GM19043 (cell line): ENCODE results near the gene CASK.

Experiments
- ATAC-seq: cut with Tn5 transposase; IDR thresholded peaks from one replicate; pipeline ENCODE4 v1.9.1; 2021; ENCODE audit warnings: low read depth; ENCODE audit not compliant: unreplicated experiment

The CASK gene

GRCh38 chrX:41837270-41837944, 85.9 kb downstream of the CASK start:
- ATAC-seq = no peak

- ATAC-seq = no peak
Observed at GRCh38 chrX:41828826-41829225, 94.5 kb downstream of the CASK start.

- no peak for ATAC-seq
Observed at GRCh38 chrX:41827886-41828285, 95.5 kb downstream of the CASK start.

- ATAC-seq = no peak
Observed at GRCh38 chrX:41825796-41826195, 97.6 kb downstream of the CASK start.

GRCh38 chrX:41824551-41824950, 98.8 kb downstream of the CASK start:
- ATAC-seq = no peak

- no peak for ATAC-seq
Observed at GRCh38 chrX:41823402-41823801, 100.0 kb downstream of the CASK start.

GRCh38 chrX:41822892-41823291, 100.5 kb downstream of the CASK start:
- ATAC-seq = no peak

- ATAC-seq = no peak
Observed at GRCh38 chrX:41808047-41808446, 115.3 kb downstream of the CASK start.

GRCh38 chrX:41802958-41803357, 120.4 kb downstream of the CASK start:
- ATAC-seq = no peak

GRCh38 chrX:41799661-41800060, 123.7 kb downstream of the CASK start:
- no peak for ATAC-seq

- ATAC-seq = no peak
Observed at GRCh38 chrX:41796577-41796976, 126.8 kb downstream of the CASK start.

- ATAC-seq = no peak
Observed at GRCh38 chrX:41796046-41796445, 127.3 kb downstream of the CASK start.

GRCh38 chrX:41789374-41789773, 134.0 kb downstream of the CASK start:
- ATAC-seq = no peak

GRCh38 chrX:41785685-41786084, 137.7 kb downstream of the CASK start:
- no peak for ATAC-seq

GRCh38 chrX:41781500-41781899, 141.9 kb downstream of the CASK start:
- ATAC-seq = peak; percentile 68

- ATAC-seq = no peak
Observed at GRCh38 chrX:41779941-41780340, 143.4 kb downstream of the CASK start.

- ATAC-seq = no peak
Observed at GRCh38 chrX:41779030-41779564, 144.3 kb downstream of the CASK start.

GRCh38 chrX:41761702-41762101, 161.7 kb downstream of the CASK start:
- ATAC-seq = no peak

GRCh38 chrX:41761169-41761568, 162.2 kb downstream of the CASK start:
- no peak for ATAC-seq

- no peak for ATAC-seq
Observed at GRCh38 chrX:41759817-41760216, 163.5 kb downstream of the CASK start.

- no peak for ATAC-seq
Observed at GRCh38 chrX:41758401-41758800, 165.0 kb downstream of the CASK start.

GRCh38 chrX:41750716-41751115, 172.6 kb downstream of the CASK start:
- no peak for ATAC-seq

GRCh38 chrX:41739871-41740270, 183.5 kb downstream of the CASK start:
- ATAC-seq = no peak
